ENCODE measurements around the gene GP1BA. TPM values are rescaled to one million over a fixed set of nuclear protein-coding genes. Genes with fewer than 3 reads are reported as not detected.

GP1BA gene
- total RNA-seq, 3 donors from 2014 or later, result 0.21 to 0.49 (median 0.25) TPM

GRCh38 chr17:4974115-4974670 lies 42.1 kb downstream of the GP1BA start:
- peaks cover 21% of the 10 kb centered on the region for H3K4me1 Mint-ChIP-seq (ENCODE audit: low read depth)
- no peak for DNase-seq
- H3K4me3 Mint-ChIP-seq, result no peak overlapping the region
- no peaks in the 10 kb centered on the region for H3K27me3 Mint-ChIP-seq (ENCODE audit: low read depth)
- peaks cover 43% of the 10 kb centered on the region for H3K36me3 Mint-ChIP-seq (ENCODE audit: insufficient read depth)
- ATAC-seq, result no peak
- no peaks in the 10 kb centered on the region for H3K9me3 Mint-ChIP-seq

GRCh38 chr17:4978726-4979125 lies 46.6 kb downstream of the GP1BA start:
- no peaks in the 10 kb centered on the region for H3K9me3 Mint-ChIP-seq
- no peaks in the 10 kb centered on the region for H3K27me3 Mint-ChIP-seq (ENCODE audit: low read depth)
- H3K4me3 Mint-ChIP-seq, result no peak overlapping the region
- ATAC-seq (no peak), DNase-seq (no peak)
- H3K4me1 Mint-ChIP-seq (ENCODE audit: low read depth), result peaks cover 16% of the 10 kb centered on the region
- peaks cover 42% of the 10 kb centered on the region for H3K36me3 Mint-ChIP-seq (ENCODE audit: insufficient read depth)

- Mint-ChIP-seq H3K4me3 (no peak overlapping the region), H3K36me3 (ENCODE audit: insufficient read depth) (peaks cover 24% of the 10 kb centered on the region), H3K27me3 (ENCODE audit: low read depth) (no peaks in the 10 kb centered on the region), H3K4me1 (ENCODE audit: low read depth) (peaks cover 18% of the 10 kb centered on the region), H3K9me3 (no peaks in the 10 kb centered on the region)
- ATAC-seq, result peak; percentile 77 to 88
- DNase-seq, result no peak
Measured at GRCh38 chr17:4980644-4981216, 48.7 kb downstream of the GP1BA start.

- Mint-ChIP-seq H3K27me3 (ENCODE audit: low read depth) (no peaks in the 10 kb centered on the region), H3K4me3 (no peak overlapping the region), H3K4me1 (ENCODE audit: low read depth) (peaks cover 27% of the 10 kb centered on the region), H3K36me3 (ENCODE audit: insufficient read depth) (peaks cover 24% of the 10 kb centered on the region), H3K9me3 (no peaks in the 10 kb centered on the region)
- DNase-seq, result no peak
- ATAC-seq, result no peak
Measured at GRCh38 chr17:4982305-4982704, 50.2 kb downstream of the GP1BA start.

Other genes with a start within 250 kb of the GP1BA start
- 100 to 1,000 TPM; 163 to 189 (median 188) TPM for gene PELP1, start 228.1 kb upstream of the GP1BA start, total RNA-seq
- 10 to 100 TPM; 89.7 to 99.4 (median 94.7) TPM for gene ARRB2, start 221.6 kb upstream of the GP1BA start, total RNA-seq
- 10 to 100 TPM; 19.6 to 21.6 (median 20.6) TPM for gene MED11, start 200.8 kb upstream of the GP1BA start, total RNA-seq
- under 1 TPM in 1 of 3 donors, not detected in 2; 0.13 TPM for gene ZMYND15, start 192.4 kb upstream of the GP1BA start, total RNA-seq
- 1 to 10 TPM in 2 of 3 donors, under 1 TPM in 1; 0.76 to 1.5 (median 1.3) TPM for gene CXCL16, start 192.3 kb upstream of the GP1BA start, total RNA-seq
- not detected for gene TM4SF5, start 160.4 kb upstream of the GP1BA start, total RNA-seq
- under 1 TPM in 1 of 3 donors, not detected in 2; 0.33 TPM for gene VMO1, start 145.9 kb upstream of the GP1BA start, total RNA-seq
- not detected for gene GLTPD2, start 143.3 kb upstream of the GP1BA start, total RNA-seq
- gene PSMB6, start 136.1 kb upstream of the GP1BA start, total RNA-seq, result 100 to 1,000 TPM; 283 to 292 (median 291) TPM
- gene PLD2, start 125.1 kb upstream of the GP1BA start, total RNA-seq, result 10 to 100 TPM in 1 of 3 donors, 1 to 10 TPM in 2; 6.5 to 12.6 (median 8.9) TPM
- 10 to 100 TPM; 43.3 to 51.5 (median 45.1) TPM for gene MINK1, start 98.9 kb upstream of the GP1BA start, total RNA-seq
- 1 to 10 TPM; 1.5 to 3.6 (median 2.7) TPM for gene C17orf107, start 32.7 kb upstream of the GP1BA start, total RNA-seq
- under 1 TPM; 0.18 to 0.71 (median 0.35) TPM for gene CHRNE, start 29.2 kb upstream of the GP1BA start, total RNA-seq
- 100 to 1,000 TPM in 1 of 3 donors, 10 to 100 TPM in 2; 89.7 to 102 (median 98.1) TPM for gene SLC25A11, start 7.8 kb downstream of the GP1BA start, total RNA-seq
- gene RNF167, start 8.0 kb downstream of the GP1BA start, total RNA-seq, result 100 to 1,000 TPM; 121 to 140 (median 129) TPM
- gene PFN1, start 16.3 kb downstream of the GP1BA start, total RNA-seq, result 1,000 to 10,000 TPM; 1,652 to 1,716 (median 1,674) TPM
- gene ENO3, start 18.8 kb downstream of the GP1BA start, total RNA-seq, result 10 to 100 TPM; 25.8 to 26.9 (median 26.0) TPM
- gene SPAG7, start 35.5 kb downstream of the GP1BA start, total RNA-seq, result 10 to 100 TPM; 47.7 to 67.4 (median 56.9) TPM
- 100 to 1,000 TPM in 2 of 3 donors, 10 to 100 TPM in 1; 87.8 to 141 (median 101) TPM for gene CAMTA2, start 55.4 kb downstream of the GP1BA start, total RNA-seq
- gene INCA1, start 65.2 kb downstream of the GP1BA start, total RNA-seq, result under 1 TPM in 2 of 3 donors, not detected in 1; 0.16 to 0.30 TPM
- 10 to 100 TPM; 42.7 to 49.9 (median 49.4) TPM for gene KIF1C, start 65.7 kb downstream of the GP1BA start, total RNA-seq
- gene SLC52A1, start 103.1 kb downstream of the GP1BA start, total RNA-seq, result under 1 TPM in 1 of 3 donors, not detected in 2; 0.08 TPM
- gene ZFP3, start 146.2 kb downstream of the GP1BA start, total RNA-seq, result 1 to 10 TPM; 1.7 to 2.2 (median 1.8) TPM
- 10 to 100 TPM; 18.7 to 25.8 (median 21.3) TPM for gene ZNF232, start 179.6 kb downstream of the GP1BA start, total RNA-seq
- gene USP6, start 183.8 kb downstream of the GP1BA start, total RNA-seq, result under 1 TPM in 2 of 3 donors, not detected in 1; 0.08 to 0.23 TPM